ENCODE measurements around the gene TCF15. TPM values are rescaled to one million over a fixed set of nuclear protein-coding genes. Genes with fewer than 3 reads are reported as not detected.

TCF15 gene
- total RNA-seq, 1 donor from 2014 or later, result not detected

- Histone ChIP-seq H3K4me3 (ENCODE audit: low read depth, low read length) (peak overlapping the region; percentile 88), H3K27me3 (ENCODE audit: control insufficient read depth, insufficient read depth, low read length) (no peaks in the 10 kb centered on the region), H3K36me3 (ENCODE audit: control insufficient read depth, insufficient read depth, low read length) (peaks cover 19% of the 10 kb centered on the region)
- no peak for TF ChIP-seq CTCF (IDR thresholded peaks at IDR 0.05; ENCODE audit: insufficient read depth, low read length, severe bottlenecking)
- no peak for DNase-seq (ENCODE audit: low read depth)
- FAIRE-seq, result no peak
These were observed 43.7 kb upstream of the TCF15 start for GRCh38 chr20:653590-654416.

- TF ChIP-seq CTCF (IDR thresholded peaks at IDR 0.05; ENCODE audit: insufficient read depth, low read length, severe bottlenecking), result peak; percentile 58
- peak; percentile 72 for DNase-seq (ENCODE audit: low read depth)
- no peak for FAIRE-seq
- peak within 1 kb of the TSS; percentile 88 for H3K4me3 ChIP-seq (ENCODE audit: low read depth, low read length)
- H3K27me3 ChIP-seq (ENCODE audit: control insufficient read depth, insufficient read depth, low read length), result no peaks in the 10 kb centered on the region
- peaks cover 25% of the 10 kb centered on the region for H3K36me3 ChIP-seq (ENCODE audit: control insufficient read depth, insufficient read depth, low read length)
These were observed 43.0 kb upstream of the TCF15 start, which contains the start of gene SRXN1 for GRCh38 chr20:653110-653589. Gene SRXN1, minus strand, starts transcription at chr20:653200. Its CDS starts 15 bp downstream, at chr20:653185.

GRCh38 chr20:652615-653109 is 42.6 kb upstream of the TCF15 start:
- Histone ChIP-seq H3K4me3 (ENCODE audit: low read depth, low read length) (peak overlapping the region; percentile 88), H3K27me3 (ENCODE audit: control insufficient read depth, insufficient read depth, low read length) (no peaks in the 10 kb centered on the region), H3K36me3 (ENCODE audit: control insufficient read depth, insufficient read depth, low read length) (peaks cover 29% of the 10 kb centered on the region)
- DNase-seq (ENCODE audit: low read depth) (no peak), FAIRE-seq (no peak)
- no peak for TF ChIP-seq CTCF (IDR thresholded peaks at IDR 0.05; ENCODE audit: insufficient read depth, low read length, severe bottlenecking)

GRCh38 chr20:651713-652614 is 41.9 kb upstream of the TCF15 start:
- peaks cover 35% of the 10 kb centered on the region for H3K36me3 ChIP-seq (ENCODE audit: control insufficient read depth, insufficient read depth, low read length)
- DNase-seq (ENCODE audit: low read depth), result no peak
- FAIRE-seq, result no peak
- TF ChIP-seq CTCF (IDR thresholded peaks at IDR 0.05; ENCODE audit: insufficient read depth, low read length, severe bottlenecking), result no peak
- H3K27me3 ChIP-seq (ENCODE audit: control insufficient read depth, insufficient read depth, low read length), result no peaks in the 10 kb centered on the region
- H3K4me3 ChIP-seq (ENCODE audit: low read depth, low read length), result peak overlapping the region; percentile 88

- peaks cover 36% of the 10 kb centered on the region for H3K36me3 ChIP-seq (ENCODE audit: control insufficient read depth, insufficient read depth, low read length)
- H3K4me3 ChIP-seq (ENCODE audit: low read depth, low read length), result no peak overlapping the region
- no peaks in the 10 kb centered on the region for H3K27me3 ChIP-seq (ENCODE audit: control insufficient read depth, insufficient read depth, low read length)
- no peak for TF ChIP-seq CTCF (IDR thresholded peaks at IDR 0.05; ENCODE audit: insufficient read depth, low read length, severe bottlenecking)
- DNase-seq (ENCODE audit: low read depth) (no peak), FAIRE-seq (no peak)
These were observed 40.8 kb upstream of the TCF15 start for GRCh38 chr20:650954-651353.
